OCI-LY3 (cell line): ENCODE results near the gene TECTA.

Experiments
- H2AFZ ChIP-seq: fragments of 200-600, 300-600 bp; shearing (Covaris generic); 2 replicates; pipeline ENCODE4 v1.6.0; 2014; ENCODE audit warnings: antibody characterized with exemption, low read depth, low read length
- H3K27ac ChIP-seq: fragments of 200-600, 300-600 bp; sonication (generic); 2 replicates; pipeline ENCODE4 v1.5.1; 2014; ENCODE audit warnings: mild to moderate bottlenecking, low read length, moderate library complexity, mixed read lengths
- H3K27me3 ChIP-seq: fragments of 200-600, 300-600 bp; sonication (generic); 2 replicates; pipeline ENCODE4 v1.6.1; 2014; ENCODE audit warnings: low read depth, low read length, mixed read lengths
- H3K36me3 ChIP-seq: fragments of 200-600, 300-600 bp; sonication (generic); replicated peaks from 2 replicates; pipeline ENCODE3; 2014; ENCODE audit warnings: low read depth, low read length, mixed read lengths
- H3K4me1 ChIP-seq: fragments of 300-600, 200-600 bp; sonication (generic); 2 replicates; pipeline ENCODE4 v1.6.1; 2014; ENCODE audit warnings: low read length, mixed read lengths
- H3K4me2 ChIP-seq: fragments of 200-600, 300-600 bp; sonication (generic); 2 replicates; pipeline ENCODE4 v1.6.1; 2014; ENCODE audit warnings: low read length, mixed read lengths
- H3K4me3 ChIP-seq: fragments of 300-600, 200-600 bp; sonication (generic); 2 replicates; pipeline ENCODE4 v1.5.1; 2014; ENCODE audit warnings: antibody characterized with exemption, mild to moderate bottlenecking, low read length, moderate library complexity
- H3K79me2 ChIP-seq: fragments of 300-600, 200-600 bp; shearing (Covaris generic); 2 replicates; pipeline ENCODE4 v1.6.1; 2014; ENCODE audit warnings: mild to moderate bottlenecking, low read length, mixed read lengths
- H3K9ac ChIP-seq: fragments of 300-600, 200-600 bp; shearing (Covaris generic); 2 replicates; pipeline ENCODE4 v1.6.0; 2014; ENCODE audit warnings: mild to moderate bottlenecking, low read length, moderate library complexity
- H3K9me3 ChIP-seq: fragments of 200-600, 300-600 bp; shearing (Covaris generic); 2 replicates; pipeline ENCODE4 v1.6.1; 2014; ENCODE audit warnings: low read length, mixed read lengths; ENCODE audit not compliant: insufficient read depth
- H4K20me1 ChIP-seq: fragments of 200-600, 300-600 bp; sonication (generic); 2 replicates; pipeline ENCODE4 v1.6.1; 2016; ENCODE audit warnings: low read length, mixed read lengths; ENCODE audit not compliant: insufficient read depth
- EZH2phosphoT487 ChIP-seq: fragments of 200-600 bp; shearing (Covaris generic); IDR thresholded peaks from 2 replicates; pipeline ENCODE4 v1.6.1; 2018; ENCODE audit warnings: antibody characterized with exemption, mixed run types, low read depth
- TF ChIP-seq, protein P1 (sequence below): fragments of 200-600, 300-600 bp; sonication (generic); IDR thresholded peaks from 2 replicates; pipeline ENCODE4 v1.5.1; 2014; ENCODE audit warnings: antibody characterized with exemption, low read length, low read depth

Gene TECTA

GRCh38 chr11:121226415-121227263 lies 125.6 kb downstream of the TECTA start:
- H3K4me1 ChIP-seq = peaks cover 7% of the 10 kb centered on the region
- H3K4me2 ChIP-seq = no peak overlapping the region
- no peaks in the 10 kb centered on the region for H3K36me3 ChIP-seq

DNA sequence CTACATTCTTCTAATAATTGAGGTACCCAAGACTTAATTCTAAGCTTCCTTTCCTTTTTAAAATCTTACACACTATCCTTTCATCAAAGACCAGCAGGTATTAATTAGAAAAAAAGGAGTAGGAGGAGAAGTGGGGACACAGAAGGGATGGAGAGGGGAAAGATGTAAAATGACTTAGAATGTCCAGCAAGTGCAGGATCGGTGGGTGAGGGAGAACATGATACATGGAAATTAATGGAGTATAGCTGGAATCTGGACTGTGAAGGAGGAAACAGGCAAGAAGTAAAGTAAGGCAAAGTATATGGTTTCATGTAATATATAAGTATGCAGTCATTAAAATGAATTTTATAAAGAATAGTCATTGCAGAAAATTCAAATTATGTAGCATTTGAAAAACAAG lies 127.8 kb downstream of the TECTA start:
- Histone ChIP-seq H3K79me2 (no peaks in the 10 kb centered on the region), H2AFZ (no peak overlapping the region), H3K27me3 (no peaks in the 10 kb centered on the region), H3K9ac (no peak overlapping the region), H3K4me2 (no peak overlapping the region), H3K27ac (no peak overlapping the region), H3K4me1 (peaks cover 7% of the 10 kb centered on the region), H3K9me3 (no peaks in the 10 kb centered on the region), H3K4me3 (no peak overlapping the region), H4K20me1 (no peaks in the 10 kb centered on the region), H3K36me3 (no peaks in the 10 kb centered on the region)
- TF ChIP-seq EZH2phosphoT487 = no peak
- TF ChIP-seq, protein P1, sequence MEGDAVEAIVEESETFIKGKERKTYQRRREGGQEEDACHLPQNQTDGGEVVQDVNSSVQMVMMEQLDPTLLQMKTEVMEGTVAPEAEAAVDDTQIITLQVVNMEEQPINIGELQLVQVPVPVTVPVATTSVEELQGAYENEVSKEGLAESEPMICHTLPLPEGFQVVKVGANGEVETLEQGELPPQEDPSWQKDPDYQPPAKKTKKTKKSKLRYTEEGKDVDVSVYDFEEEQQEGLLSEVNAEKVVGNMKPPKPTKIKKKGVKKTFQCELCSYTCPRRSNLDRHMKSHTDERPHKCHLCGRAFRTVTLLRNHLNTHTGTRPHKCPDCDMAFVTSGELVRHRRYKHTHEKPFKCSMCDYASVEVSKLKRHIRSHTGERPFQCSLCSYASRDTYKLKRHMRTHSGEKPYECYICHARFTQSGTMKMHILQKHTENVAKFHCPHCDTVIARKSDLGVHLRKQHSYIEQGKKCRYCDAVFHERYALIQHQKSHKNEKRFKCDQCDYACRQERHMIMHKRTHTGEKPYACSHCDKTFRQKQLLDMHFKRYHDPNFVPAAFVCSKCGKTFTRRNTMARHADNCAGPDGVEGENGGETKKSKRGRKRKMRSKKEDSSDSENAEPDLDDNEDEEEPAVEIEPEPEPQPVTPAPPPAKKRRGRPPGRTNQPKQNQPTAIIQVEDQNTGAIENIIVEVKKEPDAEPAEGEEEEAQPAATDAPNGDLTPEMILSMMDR = no peak

More at GRCh38 chr11:121226415-121227263, 125.6 kb downstream of the TECTA start:
- H3K27me3 ChIP-seq = peaks cover 9% of the 10 kb centered on the region; the same call in 1 of the 2 replicates
- no peak overlapping the region for H2AFZ ChIP-seq
- no peaks in the 10 kb centered on the region for H4K20me1 ChIP-seq
- H3K9ac ChIP-seq = no peak overlapping the region
- TF ChIP-seq, protein P1 = no peak
- no peak for TF ChIP-seq EZH2phosphoT487
- no peak overlapping the region for H3K4me3 ChIP-seq
- no peak overlapping the region for H3K27ac ChIP-seq
- H3K79me2 ChIP-seq = no peaks in the 10 kb centered on the region
- no peaks in the 10 kb centered on the region for H3K9me3 ChIP-seq

DNA sequence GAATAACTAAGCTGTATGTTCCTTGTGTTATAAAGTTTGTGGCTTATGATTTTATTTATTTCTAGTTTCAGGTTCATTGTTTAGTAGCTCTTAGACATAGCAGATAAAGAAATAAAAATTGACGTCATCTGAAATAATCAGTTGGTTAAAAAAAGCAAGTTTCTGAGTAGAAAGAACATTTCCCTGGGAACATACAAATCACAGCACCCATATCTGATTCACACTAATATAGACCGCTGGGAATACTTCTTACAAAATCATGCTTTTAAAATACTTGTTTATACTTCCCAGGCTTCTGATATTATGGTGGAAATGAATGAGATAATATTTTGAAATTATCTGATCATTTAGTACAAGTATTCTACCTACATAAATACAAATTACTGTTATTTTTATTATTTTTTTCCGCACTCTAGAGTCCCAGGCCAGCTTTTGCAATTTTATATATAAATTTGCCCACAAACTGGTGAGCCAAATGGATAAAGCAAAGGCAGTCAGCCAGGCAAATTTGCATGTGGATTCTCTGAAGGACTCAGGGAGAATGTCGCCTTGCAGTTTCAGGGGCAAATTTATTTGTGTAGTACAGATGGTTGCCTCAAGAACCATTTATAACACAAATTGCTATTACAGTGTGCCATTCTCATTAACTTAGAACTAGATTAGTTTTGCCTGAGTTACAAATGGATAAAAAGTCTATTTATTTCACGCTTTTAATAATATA lies 128.6 kb downstream of the TECTA start:
- H3K4me2 ChIP-seq = no peak overlapping the region
- H4K20me1 ChIP-seq = no peaks in the 10 kb centered on the region
- no peak overlapping the region for H2AFZ ChIP-seq
- H3K27ac ChIP-seq = no peak overlapping the region
- peaks cover 11% of the 10 kb centered on the region for H3K4me1 ChIP-seq
- no peaks in the 10 kb centered on the region for H3K36me3 ChIP-seq
- H3K9ac ChIP-seq = no peak overlapping the region
- TF ChIP-seq EZH2phosphoT487 = no peak
- TF ChIP-seq, protein P1 = no peak
- no peaks in the 10 kb centered on the region for H3K27me3 ChIP-seq
- H3K79me2 ChIP-seq = no peaks in the 10 kb centered on the region
- no peaks in the 10 kb centered on the region for H3K9me3 ChIP-seq
- no peak overlapping the region for H3K4me3 ChIP-seq

DNA sequence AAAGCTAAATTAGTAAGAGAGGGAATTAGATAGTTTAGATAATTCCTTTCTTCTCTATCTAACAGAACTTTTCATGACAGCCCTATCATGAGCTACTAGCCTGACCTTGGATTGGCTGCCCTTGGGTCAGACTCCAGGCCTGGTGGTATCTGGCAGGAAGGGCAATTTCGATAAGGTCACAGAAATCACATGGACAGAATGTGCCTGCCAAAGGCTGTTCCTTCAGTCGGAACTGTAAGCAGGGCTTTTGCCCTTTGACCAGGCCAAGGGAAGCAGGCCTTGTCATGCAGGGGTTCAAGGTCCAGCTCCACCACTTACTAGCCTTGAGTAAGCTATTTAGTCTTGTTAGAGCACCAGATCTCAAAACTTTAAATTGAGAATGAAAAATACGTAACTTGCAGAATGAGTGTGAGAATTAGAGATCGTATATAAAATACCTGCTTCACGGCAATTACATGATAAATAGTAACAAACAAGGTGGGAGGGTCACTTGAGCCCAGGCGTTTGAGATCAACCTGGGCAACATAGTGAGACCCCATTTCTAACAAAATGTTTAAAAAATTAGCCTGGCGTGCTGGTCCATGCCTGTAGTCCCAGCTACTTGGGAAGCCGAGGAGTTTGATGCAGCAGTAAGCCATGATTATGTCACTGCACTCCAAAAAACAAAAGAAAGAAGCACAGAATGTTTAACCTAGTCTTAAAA lies 130.7 kb downstream of the TECTA start:
- Histone ChIP-seq H4K20me1 (no peaks in the 10 kb centered on the region), H3K27ac (no peak overlapping the region), H3K27me3 (no peaks in the 10 kb centered on the region), H3K9me3 (no peaks in the 10 kb centered on the region), H2AFZ (no peak overlapping the region), H3K36me3 (no peaks in the 10 kb centered on the region), H3K79me2 (no peaks in the 10 kb centered on the region), H3K4me2 (no peak overlapping the region), H3K9ac (no peak overlapping the region), H3K4me3 (no peak overlapping the region), H3K4me1 (peaks cover 31% of the 10 kb centered on the region)
- TF ChIP-seq, protein P1 = no peak
- TF ChIP-seq EZH2phosphoT487 = no peak
